Measurements from ENCODE around the gene RHOF.

The RHOF gene

GRCh38 chr12:121804417-121805111 lies 11.1 kb upstream of the RHOF start:
- no peak for DNase-seq

- no peak for DNase-seq
Observed at GRCh38 chr12:121803861-121804416, 10.5 kb upstream of the RHOF start, which contains the start of gene SETD1B. Gene SETD1B, plus strand, starts transcription at chr12:121804009. Its CDS starts 729 bp downstream, at chr12:121804738.

DNA sequence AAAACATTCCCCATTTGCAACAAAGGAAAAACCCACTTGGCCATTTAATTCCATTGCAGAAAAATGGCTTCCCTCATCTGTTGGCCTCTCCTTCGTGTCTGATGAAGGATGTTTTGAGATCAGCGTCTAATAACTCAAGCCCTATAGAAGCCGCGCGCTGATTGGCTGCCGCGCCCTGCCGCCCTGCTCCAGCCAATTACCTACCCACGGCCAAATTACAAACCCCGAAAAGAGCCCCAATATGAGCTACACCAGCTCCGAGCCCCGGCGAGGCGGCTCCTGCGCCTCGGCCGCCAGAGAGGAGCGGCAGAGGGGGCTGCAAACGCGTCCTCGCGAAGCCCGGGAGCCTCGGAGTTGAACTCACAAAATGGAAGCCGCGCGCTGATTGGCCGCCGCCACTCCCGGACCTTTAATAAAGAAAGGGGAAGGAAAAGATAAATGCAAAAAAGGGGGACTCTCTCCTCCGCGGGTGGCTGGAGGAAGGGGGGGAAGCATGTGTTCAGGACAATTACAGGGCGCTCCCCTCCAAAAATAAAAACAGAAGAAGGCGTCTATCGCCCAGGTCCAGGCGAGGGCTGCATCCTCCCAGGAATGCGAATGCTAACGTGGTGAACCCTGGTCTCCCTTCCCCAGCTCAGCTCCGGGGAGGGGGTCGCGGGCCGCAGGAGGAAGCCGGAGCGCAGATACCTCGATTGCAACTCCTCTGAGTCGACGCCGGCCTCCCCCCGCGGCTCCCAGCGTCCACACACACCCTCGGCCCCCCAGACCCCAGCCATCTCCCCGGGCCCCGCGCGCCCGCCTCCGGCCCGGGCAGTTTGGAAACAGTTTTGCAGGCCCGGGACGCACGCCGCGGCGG lies 9.6 kb upstream of the RHOF start:
- DNase-seq, result peak; percentile 86

DNA sequence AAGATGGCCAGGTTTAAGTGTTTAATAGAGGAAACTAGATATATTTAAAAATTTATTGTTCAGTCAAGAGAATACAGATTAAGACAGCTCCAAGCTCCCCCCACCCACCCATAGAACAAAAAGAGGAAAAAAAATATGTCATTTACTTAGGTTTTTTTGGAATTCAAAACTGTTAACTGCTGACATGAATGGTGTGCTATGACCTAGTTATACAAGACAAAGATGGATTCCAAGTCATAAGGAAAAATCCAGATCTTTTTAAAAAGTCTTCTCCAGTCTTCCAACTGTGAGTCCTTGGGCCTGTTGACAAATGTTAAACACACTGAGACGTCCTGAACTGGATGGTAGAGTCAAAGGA lies 9.0 kb upstream of the RHOF start:
- DNase-seq, result no peak

DNA sequence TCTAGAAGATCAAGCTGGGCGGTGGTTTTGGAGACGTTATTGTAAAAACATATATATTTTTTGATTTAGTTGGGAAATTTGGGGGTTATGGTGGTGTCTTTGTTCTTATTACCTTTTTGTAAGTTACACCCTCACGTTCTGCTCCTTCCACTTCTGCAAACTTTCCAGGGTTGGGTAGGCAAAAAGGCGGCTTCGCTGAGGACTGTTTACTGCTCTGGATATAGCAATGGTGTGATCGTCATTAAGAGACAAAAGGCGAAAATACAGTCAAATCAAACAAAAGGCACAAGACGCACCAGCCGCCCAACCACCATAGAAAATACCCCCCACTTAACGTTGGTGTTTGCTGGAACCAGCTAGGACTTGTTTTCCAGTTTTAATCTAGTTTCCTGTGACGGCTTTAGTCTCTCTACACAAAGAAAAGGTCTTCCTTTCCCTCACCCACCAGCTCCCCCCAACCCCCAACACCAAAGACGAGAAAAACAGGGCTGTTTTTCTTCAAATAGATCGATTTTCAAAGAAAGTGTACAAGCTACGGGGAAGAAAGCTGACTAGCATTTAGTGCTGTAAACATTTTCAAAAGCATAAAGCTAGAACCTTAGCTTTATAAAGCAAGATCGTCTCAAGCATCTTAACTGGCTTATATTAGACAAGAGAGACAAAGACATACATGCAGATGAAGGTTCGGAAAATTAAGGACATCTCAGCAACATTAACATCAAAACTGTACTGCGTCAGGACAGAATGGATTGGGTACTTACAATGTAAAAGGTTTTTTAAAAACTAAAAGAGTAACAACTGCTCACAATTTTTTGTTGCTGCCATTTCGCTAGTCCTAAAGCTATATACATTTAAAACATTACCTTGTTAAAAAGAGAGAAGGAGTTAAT lies 8.4 kb upstream of the RHOF start:
- DNase-seq, result no peak

DNA sequence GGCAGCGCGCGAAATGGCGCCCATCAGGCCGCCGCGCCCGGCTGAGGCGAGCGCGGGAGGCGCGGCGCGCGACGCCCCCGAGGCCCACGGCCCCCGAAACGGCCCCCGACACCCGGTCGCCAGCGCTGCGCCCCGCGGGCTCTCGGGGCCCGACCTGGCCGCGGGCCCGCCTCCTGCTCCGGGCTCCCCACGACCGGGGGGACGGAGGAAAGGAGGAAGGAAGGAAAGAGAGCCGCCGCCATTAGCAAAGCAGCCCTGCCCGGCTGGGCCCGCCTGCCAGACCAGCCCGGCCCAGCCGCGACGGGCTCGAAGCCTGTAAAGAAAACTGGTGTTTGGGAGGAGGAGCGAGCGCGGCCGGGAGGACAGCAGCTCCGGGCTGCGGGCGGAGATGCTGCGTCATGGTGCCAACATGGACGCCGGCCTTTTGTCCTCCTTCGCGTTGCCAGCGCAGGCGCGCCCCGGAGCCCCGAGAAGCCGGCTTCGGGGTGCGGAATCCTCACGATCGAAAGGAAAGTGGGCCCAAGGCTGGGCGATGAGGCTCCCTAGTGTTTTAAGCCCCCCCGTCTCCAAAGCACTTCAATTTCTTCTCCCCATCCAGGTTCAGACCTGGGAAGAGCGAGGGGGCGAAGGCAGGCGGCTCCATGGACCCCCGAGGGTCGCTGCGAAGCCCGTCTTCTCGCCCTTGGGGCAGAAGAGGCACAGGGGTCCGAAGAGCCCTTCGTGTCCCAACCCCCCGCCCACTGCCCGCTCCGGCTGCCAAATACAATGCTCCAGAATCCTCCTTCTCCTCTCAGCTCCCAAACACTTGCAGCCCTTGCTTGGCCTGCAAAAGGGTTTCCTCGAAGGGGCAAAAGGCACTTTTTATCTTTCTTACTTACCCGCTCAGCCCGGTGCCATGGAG lies 7.5 kb upstream of the RHOF start:
- no peak for DNase-seq

DNA sequence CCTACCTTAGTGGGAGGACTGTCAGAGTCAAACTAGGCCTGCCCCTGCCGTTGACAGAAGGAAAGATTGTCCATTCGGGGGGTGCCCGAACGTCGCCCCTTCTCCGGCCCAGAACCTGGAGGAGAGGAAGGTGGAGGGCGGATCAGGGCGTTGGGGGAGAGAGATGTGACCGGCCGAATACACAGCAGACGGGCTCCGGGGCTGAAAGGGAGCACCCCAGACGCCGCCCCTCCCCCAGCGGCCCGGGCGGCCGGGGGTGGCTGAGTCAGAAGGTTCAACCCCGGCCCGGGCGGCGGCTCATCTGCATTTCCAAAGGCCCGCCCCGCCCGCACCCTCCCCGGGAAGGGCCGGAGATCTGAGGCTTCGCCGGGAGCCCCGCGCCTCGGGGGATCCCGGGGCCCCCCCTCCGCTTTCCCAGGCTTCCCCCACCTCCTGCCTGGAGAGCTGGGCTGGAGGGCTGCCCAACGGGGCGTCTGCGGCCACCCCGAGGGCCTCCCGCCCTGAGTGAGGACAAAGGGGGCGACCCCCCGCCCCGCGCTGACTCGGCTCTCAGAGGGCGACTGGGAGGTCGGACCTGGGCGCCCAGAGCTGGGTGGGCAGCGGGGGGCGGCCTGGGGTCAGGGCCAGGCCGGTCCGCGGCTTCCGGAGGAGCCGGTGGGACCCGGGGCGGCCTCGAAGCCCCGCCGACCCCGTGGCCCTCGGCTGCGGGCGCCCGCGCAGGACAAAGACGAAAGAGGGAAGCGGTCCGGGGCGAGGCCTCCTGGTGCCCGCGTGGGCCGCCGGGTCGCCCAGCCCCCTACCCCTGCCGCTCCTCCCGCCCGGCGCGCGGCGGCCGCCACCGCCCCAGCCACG lies 6.6 kb upstream of the RHOF start:
- no peak for DNase-seq

GRCh38 chr12:121799156-121799841 lies 5.8 kb upstream of the RHOF start:
- no peak for DNase-seq

- DNase-seq, result no peak
Observed at GRCh38 chr12:121798787-121799155, 5.3 kb upstream of the RHOF start.

DNA sequence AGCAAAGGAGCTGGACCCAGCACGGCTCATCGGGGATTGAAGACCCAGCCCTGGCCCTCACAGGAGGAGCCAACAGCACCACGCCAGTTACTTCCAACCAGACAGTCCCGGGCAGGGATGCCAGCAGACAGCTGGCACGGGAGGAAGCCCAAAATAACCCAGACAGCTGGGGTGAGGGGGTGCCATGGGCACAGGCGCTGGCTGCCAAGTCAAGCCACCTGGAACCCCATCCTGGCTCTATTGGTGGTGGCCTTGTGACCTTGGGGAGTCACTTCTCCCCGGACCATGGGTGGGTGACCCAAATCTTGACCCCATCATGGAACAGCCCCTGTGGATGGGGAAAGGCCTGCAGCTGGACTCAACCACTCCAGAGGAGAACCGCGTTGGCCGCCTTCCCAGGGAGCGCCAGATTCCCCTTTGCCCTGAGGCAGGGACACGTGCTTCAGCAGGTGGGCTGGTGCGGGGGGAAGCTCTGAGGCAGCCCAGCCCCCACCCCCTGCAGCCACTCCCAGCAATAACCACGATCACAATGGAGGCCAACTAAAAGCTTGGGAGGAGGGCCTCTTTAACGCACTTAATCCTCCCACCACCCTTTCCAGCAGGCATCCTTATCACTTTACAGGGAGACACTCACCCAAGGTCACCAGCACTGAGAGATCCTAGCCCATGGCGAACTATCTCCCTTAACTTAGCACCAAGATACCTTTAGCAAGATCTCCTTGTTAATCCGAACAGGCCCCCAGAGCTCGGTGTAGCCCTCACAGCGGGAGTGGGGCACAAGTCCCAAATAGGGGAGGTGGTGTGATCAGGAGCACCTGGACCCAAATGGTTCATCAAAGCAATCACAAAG lies 4.7 kb upstream of the RHOF start:
- no peak for DNase-seq

GRCh38 chr12:121796855-121797751 lies 3.6 kb upstream of the RHOF start:
- DNase-seq, result no peak

DNA sequence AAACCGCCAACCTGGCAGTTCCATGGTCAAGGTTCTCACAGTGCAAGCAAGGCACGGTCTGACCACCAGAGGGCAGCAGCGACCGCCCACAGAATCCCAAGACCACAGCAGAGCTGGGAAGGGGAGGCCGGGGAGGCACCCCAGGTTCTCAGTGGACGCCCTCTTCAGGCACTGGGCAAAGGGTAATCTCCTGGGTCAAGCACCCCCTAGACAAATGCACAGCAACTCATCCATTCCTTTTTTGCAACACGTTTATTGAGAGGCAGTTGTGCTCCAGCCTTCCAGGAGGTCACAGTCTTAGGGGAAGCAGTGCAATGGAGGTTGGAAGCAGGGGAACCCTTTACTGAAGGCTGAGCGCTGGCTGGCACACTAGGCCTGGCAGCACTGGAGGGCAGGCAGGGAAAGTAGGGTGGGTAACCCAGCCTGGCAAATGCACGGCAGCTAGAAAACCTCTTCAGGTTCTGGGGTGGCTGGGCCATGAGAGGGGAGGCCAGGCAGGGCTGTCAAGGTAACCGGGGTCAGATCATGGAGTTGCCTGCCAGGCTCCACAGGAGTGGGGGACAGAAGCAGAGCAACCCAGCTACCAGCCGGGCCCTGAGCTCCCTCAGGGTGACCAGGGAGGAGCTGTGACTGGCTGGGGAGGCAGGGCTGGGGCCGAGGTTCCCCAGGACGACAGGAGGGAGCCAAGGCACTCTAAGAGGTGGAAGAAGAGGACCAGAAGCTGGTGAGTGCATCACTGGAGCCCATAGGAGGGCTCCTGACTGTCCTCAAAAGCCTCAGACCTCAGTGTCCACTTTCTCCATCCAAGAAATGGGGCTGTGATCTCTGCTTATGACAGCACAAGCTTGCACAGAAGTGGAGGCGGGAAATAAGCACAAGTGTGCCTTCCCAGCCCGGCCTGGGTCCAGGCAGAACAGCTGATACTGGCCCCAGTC lies 1.8 kb upstream of the RHOF start:
- DNase-seq, result no peak

GRCh38 chr12:121794534-121795033 lies 1.1 kb upstream of the RHOF start:
- no peak for DNase-seq

DNA sequence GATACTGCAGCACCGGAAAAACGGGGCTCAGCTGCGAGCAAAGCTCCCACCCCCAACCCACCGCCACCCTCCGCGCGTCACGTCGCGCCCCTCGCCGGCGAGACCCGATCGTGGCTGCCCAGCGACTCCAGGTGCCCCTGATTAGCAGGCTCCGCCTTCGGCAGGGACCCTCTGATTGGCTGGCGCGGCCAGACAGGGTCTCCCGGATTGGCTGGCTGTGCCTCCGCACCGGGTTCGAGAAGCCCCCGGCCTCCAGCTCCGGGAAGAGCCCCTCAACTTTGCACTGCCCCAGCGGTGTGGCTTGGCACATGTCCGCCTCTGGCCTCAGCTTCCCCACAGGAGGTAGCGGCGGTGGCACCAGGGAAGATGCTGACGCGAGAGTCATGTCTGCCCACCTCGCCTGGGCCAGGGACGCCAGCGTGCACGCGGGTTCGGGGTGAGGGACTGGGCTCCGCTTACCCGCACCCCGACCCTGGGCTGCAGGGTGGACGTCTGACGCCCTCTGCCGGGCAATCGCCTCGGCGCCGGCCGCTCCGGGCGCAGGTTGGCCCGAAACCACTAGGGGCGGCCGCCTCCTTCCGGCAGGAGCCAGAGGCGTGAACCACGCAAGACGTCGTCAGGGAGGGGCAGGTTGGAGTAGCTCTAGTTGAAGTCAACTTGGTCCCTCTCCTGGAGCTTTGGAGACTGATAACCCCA lies 498 bp upstream of the RHOF start:
- peak; percentile 88 for DNase-seq

DNA sequence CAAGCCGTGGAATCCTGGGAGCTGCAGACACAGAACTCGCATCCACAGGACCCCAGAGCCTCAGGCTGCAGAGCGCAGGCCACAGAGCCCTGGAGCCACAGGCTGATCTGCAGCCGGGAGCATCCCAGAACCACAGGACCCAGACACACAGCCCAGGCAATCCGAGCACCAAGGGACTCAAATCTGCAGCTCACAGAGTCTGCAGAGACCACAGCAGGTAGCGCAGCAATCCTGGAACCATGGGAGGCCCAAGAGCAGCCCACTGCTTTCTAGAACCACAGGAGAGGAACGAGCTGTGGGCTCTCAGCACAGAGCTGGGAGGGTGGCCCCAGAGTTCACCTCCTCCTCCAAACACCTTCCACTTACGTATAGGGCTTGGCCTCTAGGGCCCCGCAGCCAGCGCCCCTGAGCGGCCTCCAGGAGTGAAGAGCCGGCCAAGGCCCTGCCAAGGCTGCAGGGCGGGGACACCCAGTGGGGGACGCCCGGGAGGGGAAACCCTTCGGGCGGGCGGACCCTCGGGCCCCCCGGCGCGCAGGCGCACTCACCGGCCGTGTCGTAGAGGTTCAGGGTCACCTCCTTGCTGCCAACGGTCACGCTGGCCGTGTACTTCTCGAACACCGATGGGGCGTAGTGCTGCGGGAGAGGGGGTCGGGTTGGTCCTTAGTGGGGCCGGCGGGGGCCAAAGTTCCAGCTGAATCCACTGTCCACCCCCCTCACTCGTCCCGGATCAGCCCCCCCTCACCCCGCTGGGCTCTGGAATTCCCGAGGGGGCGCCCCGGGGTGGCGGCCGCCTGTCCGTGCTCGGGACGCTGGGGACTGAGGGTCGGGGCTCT lies 665 bp downstream of the RHOF start:
- DNase-seq, result no peak
